Measurements from ENCODE around the gene TMEM259.

Gene TMEM259

GRCh38 chr19:1020868-1021425, at the start of gene TMEM259:
Gene TMEM259, minus strand, starts transcription at chr19:1021123. Its CDS starts 127 bp downstream, at chr19:1020996.
- TF ChIP-seq CTCF (IDR thresholded peaks at IDR 0.05; ENCODE audit: low read depth, low read length) = no peak
- DNase-seq (ENCODE audit: extremely low read depth, low read depth) = peak; percentile 95

GRCh38 chr19:1070576-1070930, 49.6 kb upstream of the TMEM259 start:
- TF ChIP-seq CTCF (IDR thresholded peaks at IDR 0.05; ENCODE audit: low read depth, low read length) = peak; percentile 19
- no peak for DNase-seq (ENCODE audit: extremely low read depth, low read depth)

- no peak for TF ChIP-seq CTCF (IDR thresholded peaks at IDR 0.05; ENCODE audit: low read depth, low read length)
Observed at GRCh38 chr19:1069009-1069779, 48.3 kb upstream of the TMEM259 start.

GRCh38 chr19:1068009-1069001, 47.4 kb upstream of the TMEM259 start:
- DNase-seq (ENCODE audit: extremely low read depth, low read depth) = no peak
- TF ChIP-seq CTCF (IDR thresholded peaks at IDR 0.05; ENCODE audit: low read depth, low read length) = no peak

More at GRCh38 chr19:1069009-1069779, 48.3 kb upstream of the TMEM259 start:
- DNase-seq (ENCODE audit: extremely low read depth, low read depth) = no peak

GRCh38 chr19:1067341-1067957, 46.5 kb upstream of the TMEM259 start:
- DNase-seq (ENCODE audit: extremely low read depth, low read depth) = no peak
- no peak for TF ChIP-seq CTCF (IDR thresholded peaks at IDR 0.05; ENCODE audit: low read depth, low read length)

GRCh38 chr19:1066748-1067340, 45.9 kb upstream of the TMEM259 start, which contains the start of gene ARHGAP45:
Gene ARHGAP45, plus strand, starts transcription at chr19:1067167. Its CDS starts 239 bp downstream, at chr19:1067406.
- no peak for DNase-seq (ENCODE audit: extremely low read depth, low read depth)
- no peak for TF ChIP-seq CTCF (IDR thresholded peaks at IDR 0.05; ENCODE audit: low read depth, low read length)
